Body of pancreas (tissue), 4 donors: ENCODE measurements around the gene LRP1. TPM values are rescaled to one million over a fixed set of nuclear protein-coding genes. Genes with fewer than 3 reads are reported as not detected.
A peak's percentile ranks its signal among the peaks of the same experiment; 100 is the strongest.
"Not testable (repeated sequence)": the region's sequence is repeated elsewhere in the genome, so short reads cannot be mapped to it uniquely, and the experiment has no call there.

Experiments
- ATAC-seq: fragments of 150-250 bp; one replicate; pipeline ENCODE4 v1.9.1; 2016
- DNase-seq, 4 donors: peaks; one replicate each; pipeline ENCODE4 v3.0.0-alpha.2; 2019
- H3K27ac ChIP-seq, 4 donors: fragments of 200-600 bp; sonication (generic); 1 replicate in 3 of 4; 2 replicates in 1 of 4; pipeline versions ENCODE4 v1.5.1 to v1.6.1; 2016 to 2019; ENCODE audit warnings: mild to moderate bottlenecking in 1 of 4, mixed read lengths in 1 of 4, moderate library complexity in 1 of 4
- H3K27me3 ChIP-seq, 2 donors: fragments of 200-600 bp; sonication (generic); one replicate each; pipeline ENCODE4 v1.6.0; 2016; ENCODE audit warnings: mild to moderate bottlenecking in 1 of 2
- H3K36me3 ChIP-seq, 2 donors: fragments of 200-600 bp; sonication (generic); replicated peaks in 1 of 2; 2 replicates each; pipeline ENCODE4 v1.5.1; 2016; ENCODE audit warnings: low read depth in 2 of 2; ENCODE audit not compliant: insufficient read depth in 1 of 2
- H3K4me1 ChIP-seq: fragments of 200-600 bp; sonication (generic); one replicate; pipeline ENCODE4 v1.6.0; 2016
- H3K4me3 ChIP-seq, 2 donors: fragments of 200-600 bp; sonication (generic); 1 replicate in 1 of 2; 2 replicates in 1 of 2; pipeline ENCODE4 v1.5.1; 2016 to 2019
- H3K9me3 ChIP-seq, 3 donors: fragments of 200-600 bp; sonication (generic); 1 replicate in 2 of 3; 2 replicates in 1 of 3; pipeline ENCODE4 v1.5.1; 2016
- POLR2A ChIP-seq, 3 donors: fragments of 450-650 bp; IDR thresholded peaks; one replicate each; pipeline ENCODE4 v1.6.1; 2016; ENCODE audit warnings: antibody characterized with exemption in 3 of 3, mild to moderate bottlenecking in 2 of 3
- WGBS, 2 donors: methylation state at CpG; one replicate each; pipeline ENCODE4 v1.1.5; 2017; 5-methylcytosine and 5-hydroxymethylcytosine counted together
- intact Hi-C: fragments of 100-400 bp; cut with DNase I; formaldehyde crosslinking; loops from one replicate; pipeline ENCODE4 v1.15.1; 2023
- total RNA-seq, 2 donors: library from RNA; depleted of rRNA; stranded (reverse); fragments of >200 nt; gene quantifications; one replicate each; pipeline ENCODE4 v1.1.0, GENCODE V29; 2016
- TF ChIP-seq, protein P1 (sequence below), 7 experiments: fragments of 450-650 bp in 4 of 7; fragments of 200-600 bp in 3 of 7; sonication (generic) in 3 of 7; IDR thresholded peaks; one replicate each; pipeline ENCODE4 v1.5.1; 2016 to 2019; ENCODE audit warnings: antibody characterized with exemption in 7 of 7

The LRP1 gene
- total RNA-seq, 2 donors from 2014 or later: 61.2 to 162 TPM

DNA sequence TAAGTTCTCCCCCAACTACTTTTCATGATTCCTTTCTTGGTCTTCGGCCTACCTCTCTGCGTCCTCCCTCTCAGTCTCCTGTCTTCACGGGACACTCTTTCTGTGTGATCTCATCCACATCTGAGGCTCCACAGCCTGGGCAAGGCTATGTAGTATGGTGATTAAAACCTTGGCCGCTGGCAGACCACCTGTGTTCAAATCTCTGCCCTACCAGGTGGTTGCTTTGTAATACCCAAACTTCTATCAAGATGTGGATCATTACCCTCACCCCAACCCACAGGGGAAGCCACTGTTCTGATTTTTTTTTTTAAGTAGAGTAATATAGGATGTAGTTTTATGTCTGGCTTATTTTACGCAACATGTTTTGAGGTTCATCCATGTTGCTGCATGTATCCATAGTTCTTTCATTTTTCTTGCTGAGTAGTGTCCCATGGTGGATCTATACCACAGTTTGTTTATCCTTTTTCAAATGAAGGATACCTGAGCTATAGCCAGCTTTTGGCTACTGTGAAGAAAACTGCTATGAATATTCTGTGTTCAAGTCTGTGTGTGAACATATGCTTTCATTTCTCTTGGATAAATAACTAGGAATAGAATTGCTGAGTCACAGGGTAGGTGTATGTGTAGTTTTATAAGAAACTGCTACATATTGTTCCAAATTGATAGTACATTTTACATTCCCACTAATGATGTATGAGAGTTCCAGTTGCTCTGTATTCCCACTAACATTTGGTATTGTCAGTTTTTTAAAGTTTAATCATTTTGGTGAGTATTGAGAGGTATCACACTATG is 8.8 kb upstream of the LRP1 start:
- Histone ChIP-seq H3K36me3 (no peaks in the 10 kb centered on the region), H3K4me3 (no peak overlapping the region), H3K27me3 (no peaks in the 10 kb centered on the region), H3K27ac (no peak overlapping the region), H3K4me1 (no peaks in the 10 kb centered on the region), H3K9me3 (no peaks in the 10 kb centered on the region)
- DNase-seq (no peak), ATAC-seq (no peak)
- intact Hi-C loops: loop anchor here (5.0 kb wide), 1 partner anchor 52 kb away; no protein-coding TSS in a partner anchor
- 88 to 89% methylated on average over 5 of the region's 5 CpGs for WGBS, 2 donors
- TF ChIP-seq, protein P1, sequence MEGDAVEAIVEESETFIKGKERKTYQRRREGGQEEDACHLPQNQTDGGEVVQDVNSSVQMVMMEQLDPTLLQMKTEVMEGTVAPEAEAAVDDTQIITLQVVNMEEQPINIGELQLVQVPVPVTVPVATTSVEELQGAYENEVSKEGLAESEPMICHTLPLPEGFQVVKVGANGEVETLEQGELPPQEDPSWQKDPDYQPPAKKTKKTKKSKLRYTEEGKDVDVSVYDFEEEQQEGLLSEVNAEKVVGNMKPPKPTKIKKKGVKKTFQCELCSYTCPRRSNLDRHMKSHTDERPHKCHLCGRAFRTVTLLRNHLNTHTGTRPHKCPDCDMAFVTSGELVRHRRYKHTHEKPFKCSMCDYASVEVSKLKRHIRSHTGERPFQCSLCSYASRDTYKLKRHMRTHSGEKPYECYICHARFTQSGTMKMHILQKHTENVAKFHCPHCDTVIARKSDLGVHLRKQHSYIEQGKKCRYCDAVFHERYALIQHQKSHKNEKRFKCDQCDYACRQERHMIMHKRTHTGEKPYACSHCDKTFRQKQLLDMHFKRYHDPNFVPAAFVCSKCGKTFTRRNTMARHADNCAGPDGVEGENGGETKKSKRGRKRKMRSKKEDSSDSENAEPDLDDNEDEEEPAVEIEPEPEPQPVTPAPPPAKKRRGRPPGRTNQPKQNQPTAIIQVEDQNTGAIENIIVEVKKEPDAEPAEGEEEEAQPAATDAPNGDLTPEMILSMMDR (IDR thresholded peaks at IDR 0.05): no peak
- no peak for TF ChIP-seq POLR2A (IDR thresholded peaks at IDR 0.05)

DNA sequence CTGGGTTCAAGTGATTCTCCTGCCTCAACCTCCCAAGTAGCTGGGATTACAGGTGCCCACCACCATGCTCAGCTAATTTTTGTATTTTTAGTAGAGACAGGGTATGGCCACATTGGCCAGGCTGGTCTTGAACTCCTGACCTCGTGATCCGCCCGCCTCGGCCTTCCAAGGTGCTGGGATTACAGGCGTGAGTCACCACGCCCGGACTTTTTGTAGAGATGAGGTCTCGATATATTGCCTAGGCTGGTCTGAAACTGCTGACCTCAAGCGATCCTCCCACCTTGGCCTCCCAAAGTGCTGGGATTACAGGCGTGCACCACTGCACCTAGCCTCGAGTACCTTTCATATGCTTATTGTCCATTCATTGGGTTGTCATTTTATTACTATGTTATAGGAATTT is 7.6 kb upstream of the LRP1 start:
- H3K4me3 ChIP-seq, intact Hi-C loops, ATAC-seq: not testable (repeated sequence)

DNA sequence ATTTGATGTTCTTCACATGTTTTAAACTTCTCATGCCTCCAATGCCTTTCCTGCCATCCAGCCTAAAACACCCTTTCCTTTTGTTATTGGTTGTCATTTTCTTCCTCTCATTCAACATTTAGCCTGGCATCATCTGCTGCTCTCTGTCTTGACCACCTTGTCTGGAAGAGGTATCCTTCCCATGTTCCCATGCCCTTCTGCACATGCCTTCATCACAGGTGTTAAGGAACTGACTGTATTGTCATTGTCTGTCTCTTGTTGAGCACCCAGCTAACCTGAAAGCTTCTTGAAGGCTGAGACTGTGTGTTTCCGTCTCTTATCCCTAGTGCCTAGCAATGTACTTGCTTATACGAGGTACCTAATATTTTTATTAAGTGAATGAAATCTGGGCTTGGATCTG is 4.5 kb upstream of the LRP1 start:
- Histone ChIP-seq H3K27ac (no peak overlapping the region), H3K27me3 (no peaks in the 10 kb centered on the region), H3K4me3 (no peak overlapping the region), H3K9me3 (no peaks in the 10 kb centered on the region), H3K4me1 (peaks cover 11% of the 10 kb centered on the region), H3K36me3 (no peaks in the 10 kb centered on the region)
- 12 to 18% methylated on average over 2 of the region's 2 CpGs for WGBS, 2 donors
- ATAC-seq (no peak), DNase-seq (no peak)
- TF ChIP-seq, protein P1 (IDR thresholded peaks at IDR 0.05): no peak
- TF ChIP-seq POLR2A (IDR thresholded peaks at IDR 0.05): no peak
- intact Hi-C loops: no loop called here

More for the DNA sequence above, 7.6 kb upstream of the LRP1 start:
- WGBS, 2 donors: 76 to 85% methylated on average over 11 of the region's 11 CpGs
- H3K9me3 ChIP-seq, H3K36me3 ChIP-seq, H3K27me3 ChIP-seq, H3K27ac ChIP-seq, DNase-seq, H3K4me1 ChIP-seq: not testable (repeated sequence)

DNA sequence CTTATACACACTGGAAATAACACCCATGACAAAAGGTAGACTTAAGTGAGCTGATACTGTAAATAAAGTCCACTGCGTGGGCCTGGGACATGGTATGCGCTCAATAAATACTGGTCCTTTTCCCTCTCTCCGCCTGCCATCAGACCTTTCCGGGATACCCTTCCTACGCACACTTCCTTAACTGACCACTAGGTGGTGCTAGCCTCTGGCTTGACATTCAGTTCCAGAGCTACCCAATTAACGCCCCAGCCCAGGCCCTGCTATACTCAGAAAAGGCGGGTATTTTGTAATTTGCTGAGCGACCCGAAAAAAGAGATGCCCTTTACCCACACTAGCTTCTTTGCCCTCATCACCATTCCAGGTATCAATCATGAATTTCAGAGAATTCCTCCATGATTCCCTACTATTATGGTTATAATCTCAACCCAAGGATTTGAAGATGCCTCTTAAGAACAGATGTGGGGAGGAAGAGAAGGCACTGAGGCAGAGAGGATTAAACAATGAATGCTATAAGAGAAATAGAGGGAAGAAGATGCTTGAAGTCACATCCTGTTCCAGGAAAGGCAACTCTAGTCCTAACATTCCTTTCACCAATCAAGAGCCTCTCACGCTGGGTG is 3.9 kb upstream of the LRP1 start:
- Histone ChIP-seq H3K9me3 (no peaks in the 10 kb centered on the region), H3K36me3 (no peaks in the 10 kb centered on the region), H3K4me3 (no peak overlapping the region), H3K27ac (no peak overlapping the region), H3K27me3 (no peaks in the 10 kb centered on the region), H3K4me1 (peaks cover 15% of the 10 kb centered on the region)
- peak; percentile 54 for ATAC-seq
- TF ChIP-seq, protein P1 (IDR thresholded peaks at IDR 0.05): peak; percentile 85 to 97 (median 92)
- no peak for TF ChIP-seq POLR2A (IDR thresholded peaks at IDR 0.05)
- intact Hi-C loops: no loop called here
- peak; percentile 81 to 84 (median 83) for DNase-seq
- 12 to 16% methylated on average over 10 of the region's 10 CpGs for WGBS, 2 donors

DNA sequence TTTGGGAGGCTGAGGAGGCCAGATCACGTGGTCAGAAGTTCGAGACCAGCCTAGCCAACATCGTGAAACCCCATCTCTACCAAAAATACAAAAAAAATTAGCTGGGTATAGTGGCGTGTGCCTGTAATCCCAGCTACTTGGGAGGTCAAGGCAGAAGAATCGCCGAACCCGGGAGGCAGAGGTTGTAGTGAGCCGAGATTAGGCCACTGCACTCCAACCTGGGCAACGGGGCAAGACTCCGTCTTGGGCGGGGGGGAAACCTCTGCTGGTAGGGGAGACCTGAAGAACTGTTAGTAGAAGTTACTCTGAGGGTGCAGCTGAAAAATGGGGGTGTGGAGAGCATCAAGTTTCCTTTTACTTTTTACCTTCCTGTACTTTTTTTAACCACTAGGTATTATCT is 2.2 kb upstream of the LRP1 start:
- peak overlapping the region in 1 of 4 donors; percentile 92 for H3K27ac ChIP-seq
- H3K4me3 ChIP-seq: no peak overlapping the region
- peaks cover 15% of the 10 kb centered on the region for H3K4me1 ChIP-seq
- TF ChIP-seq, protein P1 (IDR thresholded peaks at IDR 0.05): no peak
- no peak for TF ChIP-seq POLR2A (IDR thresholded peaks at IDR 0.05)
- WGBS, 2 donors: 82 to 87% methylated on average over 11 of the region's 11 CpGs
- no peak for DNase-seq
- intact Hi-C loops: no loop called here
- ATAC-seq: no peak
- H3K36me3 ChIP-seq: no peaks in the 10 kb centered on the region
- no peaks in the 10 kb centered on the region for H3K27me3 ChIP-seq
- no peaks in the 10 kb centered on the region for H3K9me3 ChIP-seq
